Heart left ventricle (tissue), 16 donors: ENCODE results near the gene IGFBP1. TPM values are rescaled to one million over a fixed set of nuclear protein-coding genes. Genes with fewer than 3 reads are reported as not detected.

Experiments used
- ATAC-seq, 4 donors: fragments of 200-7000 bp; cut with Tn5 transposase; one replicate each; pipeline ENCODE4 v1.9.1; 2020 to 2022; ENCODE audit warnings: moderate library complexity in 4 of 4, mild to moderate bottlenecking in 3 of 4, moderate number of reproducible peaks in 1 of 4
- DNase-seq, 5 donors: peaks; one replicate each; pipeline ENCODE4 v3.0.0-alpha.2; 2020
- H3K27ac ChIP-seq, 12 donors: fragments of 200-600 bp; sonication (generic) in 4 of 12; one replicate each; pipeline versions ENCODE4 v1.5.0 to v1.8.0; 2016 to 2022; ENCODE audit warnings: mild to moderate bottlenecking in 2 of 12
- H3K27me3 ChIP-seq, 9 donors: fragments of 200-600 bp; sonication (generic) in 2 of 9; one replicate each; pipeline versions ENCODE4 v1.5.1 to v1.8.0; 2016 to 2022; ENCODE audit warnings: mild to moderate bottlenecking in 3 of 9
- H3K36me3 ChIP-seq, 9 donors: fragments of 200-600 bp; sonication (generic) in 2 of 9; one replicate each; pipeline versions ENCODE4 v1.5.0 to v1.8.0; 2018 to 2022; ENCODE audit warnings: mild to moderate bottlenecking in 2 of 9
- H3K4me1 ChIP-seq, 12 donors: fragments of 200-600 bp; sonication (generic) in 4 of 12; one replicate each; pipeline versions ENCODE4 v1.5.0 to v1.8.0; 2016 to 2022; ENCODE audit warnings: mild to moderate bottlenecking in 3 of 12
- H3K4me3 ChIP-seq, 12 donors: fragments of 200-600 bp; sonication (generic) in 4 of 12; one replicate each; pipeline versions ENCODE4 v1.5.0 to v1.8.0; 2017 to 2022; ENCODE audit warnings: mild to moderate bottlenecking in 9 of 12, moderate library complexity in 4 of 12
- H3K9me3 ChIP-seq, 12 donors: fragments of 200-600 bp; sonication (generic) in 4 of 12; one replicate each; pipeline versions ENCODE4 v1.5.0 to v1.8.0; 2016 to 2022; ENCODE audit warnings: mild to moderate bottlenecking in 1 of 12
- CTCF ChIP-seq, 12 donors: fragments of 200-600 bp; sonication (generic) in 4 of 12; IDR thresholded peaks; one replicate each; pipeline versions ENCODE4 v1.5.0 to v1.8.0; 2018 to 2022; ENCODE audit warnings: antibody characterized with exemption in 12 of 12, mild to moderate bottlenecking in 5 of 12
- POLR2A ChIP-seq, 2 donors: fragments of 450-650 bp; IDR thresholded peaks; one replicate each; pipeline ENCODE4 v1.6.1; 2017; ENCODE audit warnings: antibody characterized with exemption in 2 of 2, mild to moderate bottlenecking in 2 of 2, moderate library complexity in 2 of 2
- WGBS, 4 donors: extraction: QIAGEN DNeasy Blood & Tissue Kit in 2 of 4; methylation state at CpG; one replicate each; pipeline versions ENCODE4 v1.1.5 to v1.1.7; 2013 to 2018; 5-methylcytosine and 5-hydroxymethylcytosine counted together
- intact Hi-C, 10 donors: fragments of 100-400 bp; cut with DNase I; formaldehyde crosslinking; loops; one replicate each; pipeline versions ENCODE4 v1.11.1 to v1.14.2; 2022
- polyA plus RNA-seq, 2 donors: library from polyadenylated mRNA; stranded (reverse); fragments of 200-250 nt; gene quantifications; one replicate each; pipeline ENCODE4 v1.2.3, GENCODE V29; 2013
- total RNA-seq, 9 donors: library from RNA; depleted of rRNA in 2 of 9; stranded (reverse); fragments of >200 nt in 2 of 9; fragmentation: NEBNext Ultra II Directional in 3 of 9; extraction: Animal tissue kit (Norgen Biotek cat#: 25700) in 3 of 9; gene quantifications; one replicate each; pipeline versions ENCODE4 v1.1.0 to v1.2.4, GENCODE V29; 2016 to 2023
- donor health status: ischemic (EF 13 %, LVEDD 7.1; RV severe dilation, severe dysfunction).
- donor health status: healthy with polysubstance abuse.
- donor health status: DM: no; HTN: yes; CAD: no.
- donor health status: DM: no; HTN: no; CAD: no.
- donor health status: ischemic (EF 25% LVEDD 6.9; RV normal size, moderate dysfunction).
- donor health status: ischemic (EF 25% LVEDD 5.7; RV mildly dilated, moderate dysfunction).
- donor health status: healthy.
- donor health status: DM: yes; HTN: yes; CAD: no.
- donor health status: ischemic (EF 35%, LVEDD 5.7; RV mildly dilated, moderate dysfunction).
- donor health status: nonischemic (EF 11% LVEDD 7.7; RV severe dilation, severe dysfunction).
- donor health status: DM: yes; HTN: yes; CAD: no.
- donor health status: PGD.
- donor health status: ischemic (EF 29% LVEDD 5.4; RV normal size, mild dysfunction).
- donor health status: nonischemic (EF 23%, LVEDD 6.1; RV moderate dilation, normal function).

The IGFBP1 gene
- total and polyA plus RNA-seq, 11 donors, result 1.8 TPM; not detected in 10

DNA sequence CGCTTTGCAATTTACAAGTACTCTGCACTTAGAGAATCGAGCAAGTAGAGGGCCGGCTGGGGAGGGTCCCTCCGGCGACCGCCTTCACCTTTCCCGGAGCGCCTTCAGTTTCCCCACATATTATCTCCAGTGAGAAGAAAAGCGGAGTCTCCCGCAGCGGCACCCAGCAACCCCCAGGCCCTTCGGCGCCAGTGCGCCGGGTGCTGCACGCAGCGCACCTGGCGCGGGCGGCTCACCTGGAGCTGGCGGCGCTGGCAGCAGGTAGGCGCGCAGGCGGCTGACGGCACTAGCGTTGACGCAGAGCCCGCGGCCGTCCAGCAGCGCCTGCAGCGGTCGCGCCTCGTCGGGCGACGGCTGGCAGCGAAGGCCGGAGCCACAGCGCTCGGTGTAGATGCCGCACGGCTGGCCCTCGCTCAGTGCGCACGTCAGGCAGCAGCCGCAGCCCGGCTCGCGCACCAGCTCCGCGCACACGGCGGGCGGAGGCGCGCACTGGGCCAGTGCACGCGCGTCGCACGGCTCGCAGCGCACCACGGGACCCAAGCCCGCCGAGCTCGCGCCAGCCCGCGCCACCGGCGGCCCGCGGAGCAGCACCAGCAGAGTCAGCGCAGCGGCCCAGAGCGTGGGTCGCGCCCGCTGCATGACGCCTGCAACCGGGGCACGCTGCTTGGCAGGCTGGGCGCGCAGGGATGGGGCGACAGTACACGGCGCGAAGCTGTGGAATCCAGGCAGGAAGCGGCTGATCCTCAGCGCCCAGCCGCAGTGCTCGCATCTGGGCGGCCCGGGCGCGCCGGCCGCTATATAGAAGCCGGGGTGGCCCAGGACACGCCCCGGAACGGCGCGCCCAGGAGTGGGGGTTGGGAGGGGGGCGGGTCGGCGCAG, 32.5 kb downstream of the IGFBP1 start, which contains the start of gene IGFBP3:
Gene IGFBP3 (minus strand): TSS at position 771 of the 879 bp plus-strand sequence. CDS start 132 bp downstream, at position 639.
- peak within 1 kb of the TSS in 9 of 12 donors; percentile 9 to 75 (median 58) for H3K27ac ChIP-seq

GRCh38 chr7:45921381-45921698, 33.1 kb downstream of the IGFBP1 start:
- ATAC-seq, result peak in 2 of 4 donors; percentile 3 to 14
- H3K27me3 ChIP-seq, result peaks cover 0 to 56% (median 0%) of the 10 kb centered on the region in 9 donors

More for the DNA sequence above, 32.5 kb downstream of the IGFBP1 start, which contains the start of gene IGFBP3:
- TF ChIP-seq POLR2A (IDR thresholded peaks at IDR 0.05) (peak in 1 of 2 donors; percentile 41), CTCF (IDR thresholded peaks at IDR 0.05) (no peak)
- H3K4me1 ChIP-seq, result peaks cover 0 to 49% (median 22%) of the 10 kb centered on the region in 12 donors
- H3K9me3 ChIP-seq, result no peaks in the 10 kb centered on the region
- intact Hi-C loops, result loop anchor here in 7 of 10 donors (5.0 to 10.0 kb wide), 15 partner anchors 134 to 1334 kb away; no protein-coding TSS in a partner anchor
- ATAC-seq (peak; percentile 22 to 84 (median 74)), DNase-seq (peak; percentile 45 to 72 (median 55))
- 0 to 5% (median 1%) methylated on average over 12 to 111 of the region's 111 CpGs for WGBS, 4 donors
- peaks cover 0 to 17% (median 4%) of the 10 kb centered on the region in 9 donors for H3K36me3 ChIP-seq
- H3K4me3 ChIP-seq, result peak within 1 kb of the TSS; percentile 24 to 72 (median 59)
- peaks cover 0 to 56% (median 0%) of the 10 kb centered on the region in 9 donors for H3K27me3 ChIP-seq

GRCh38 chr7:45921699-45922519, 33.6 kb downstream of the IGFBP1 start:
- H3K27me3 ChIP-seq, result peaks cover 0 to 56% (median 0%) of the 10 kb centered on the region in 9 donors
- DNase-seq (peak; percentile 58 to 78 (median 73)), ATAC-seq (peak; percentile 16 to 65 (median 42))
- peaks cover 0 to 5% (median 0%) of the 10 kb centered on the region in 9 donors for H3K36me3 ChIP-seq
- WGBS, 4 donors, result 7 to 13% (median 10%) methylated on average over 33 to 36 of the region's 36 CpGs
- H3K9me3 ChIP-seq, result no peaks in the 10 kb centered on the region
- H3K4me3 ChIP-seq, result peak overlapping the region in 11 of 12 donors; percentile 43 to 72 (median 59)
- peaks cover 0 to 49% (median 22%) of the 10 kb centered on the region in 12 donors for H3K4me1 ChIP-seq
- H3K27ac ChIP-seq, result peak overlapping the region in 9 of 12 donors; percentile 25 to 75 (median 58)
- TF ChIP-seq CTCF (IDR thresholded peaks at IDR 0.05), result peak; percentile 78 to 97 (median 93)
- TF ChIP-seq POLR2A (IDR thresholded peaks at IDR 0.05), result no peak
- intact Hi-C loops, result loop anchor here (1.0 to 10.0 kb wide), 25 partner anchors 133 to 1333 kb away; no protein-coding TSS in a partner anchor

More at GRCh38 chr7:45921381-45921698, 33.1 kb downstream of the IGFBP1 start:
- Histone ChIP-seq H3K36me3 (peaks cover 0 to 11% (median 0%) of the 10 kb centered on the region in 9 donors), H3K4me3 (peak overlapping the region; percentile 24 to 72 (median 59)), H3K4me1 (peaks cover 0 to 49% (median 22%) of the 10 kb centered on the region in 12 donors), H3K9me3 (no peaks in the 10 kb centered on the region), H3K27ac (peak overlapping the region in 9 of 12 donors; percentile 9 to 75 (median 58))
- DNase-seq, result peak in 2 of 5 donors; percentile 43 to 46
- TF ChIP-seq POLR2A (IDR thresholded peaks at IDR 0.05) (no peak), CTCF (IDR thresholded peaks at IDR 0.05) (no peak)
- WGBS, 4 donors, result 2 to 10% (median 6%) methylated on average over 13 to 31 of the region's 31 CpGs
- intact Hi-C loops, result loop anchor here in 7 of 10 donors (5.0 to 10.0 kb wide), 15 partner anchors 133 to 1333 kb away; no protein-coding TSS in a partner anchor
